HepG2 (cell line): ENCODE data around the gene EFHD2. TPM values are rescaled to one million over a fixed set of nuclear protein-coding genes. Genes with fewer than 3 reads are reported as not detected.
A peak's percentile ranks its signal among the peaks of the same experiment; 100 is the strongest.

Source experiments
- ASH2L ChIP-seq: fragments of 300-600, 200-600 bp; sonication (generic); IDR thresholded peaks from 2 replicates; pipeline ENCODE4 v1.7.0; 2017; ENCODE audit warnings: low read depth, mild to moderate bottlenecking, moderate library complexity, mixed read lengths, low read length; ENCODE audit not compliant: insufficient read length
- ATAD3A ChIP-seq: sonication (generic); formaldehyde crosslinking; IDR thresholded peaks from 2 replicates; pipeline ENCODE4 v1.4.0; 2020; ENCODE audit warnings: missing genetic modification reagents
- CTCF ChIP-seq: sonication (generic); formaldehyde crosslinking; IDR thresholded peaks from 2 replicates; pipeline ENCODE4 v1.5.0; 2020; ENCODE audit warnings: mild to moderate bottlenecking, missing genetic modification reagents, moderate library complexity
- IKZF1 ChIP-seq: fragments of 450-650 bp; IDR thresholded peaks from 2 replicates; pipeline ENCODE4 v1.7.1; 2016
- LCORL ChIP-seq, 2 experiments: fragments of 450-650 bp in 1 of 2; sonication (generic) in 1 of 2; formaldehyde crosslinking in 1 of 2; IDR thresholded peaks; 2 replicates each; pipeline versions ENCODE4 v1.5.0 to v1.6.1; 2017 to 2020; ENCODE audit warnings: antibody characterized with exemption in 1 of 2, missing genetic modification reagents in 1 of 2
- MAFG ChIP-seq: sonication (generic); formaldehyde crosslinking; IDR thresholded peaks from 2 replicates; pipeline ENCODE4 v1.5.1; 2020; ENCODE audit warnings: mild to moderate bottlenecking, missing genetic modification reagents
- PBX3 ChIP-seq: sonication (generic); formaldehyde crosslinking; IDR thresholded peaks from 2 replicates; pipeline ENCODE4 v1.8.1; 2023; ENCODE audit warnings: missing genetic modification reagents, inconsistent platforms, borderline replicate concordance
- REPIN1 ChIP-seq: sonication (generic); formaldehyde crosslinking; IDR thresholded peaks from 2 replicates; pipeline ENCODE4 v1.8.0; 2022; ENCODE audit warnings: missing genetic modification reagents, low read depth, mild to moderate bottlenecking, borderline replicate concordance
- SKI ChIP-seq: fragments of 450-650 bp; IDR thresholded peaks from one replicate; pipeline ENCODE4 v1.6.1; 2018; ENCODE audit warnings: mild to moderate bottlenecking; ENCODE audit not compliant: partially characterized antibody
- SNRNP70 ChIP-seq: fragments of 200-400 bp; formaldehyde crosslinking; IDR thresholded peaks from 2 replicates; pipeline ENCODE4 v1.6.1; 2017; ENCODE audit warnings: mild to moderate bottlenecking, low read depth, low read length, moderate library complexity
- SOX6 ChIP-seq, 2 experiments: fragments of 450-650 bp in 1 of 2; sonication (generic) in 1 of 2; formaldehyde crosslinking in 1 of 2; IDR thresholded peaks; 2 replicates each; pipeline versions ENCODE4 v1.4.0 to v1.6.1; 2017 to 2020; ENCODE audit warnings: antibody characterized with exemption in 1 of 2, mild to moderate bottlenecking in 1 of 2, missing genetic modification reagents in 1 of 2
- TCF7L2 ChIP-seq: IDR thresholded peaks from 2 replicates; pipeline ENCODE4 v1.6.1; 2011; ENCODE audit warnings: mild to moderate bottlenecking, low read depth, low read length, moderate library complexity
- THAP11 ChIP-seq: IDR thresholded peaks from 2 replicates; pipeline ENCODE4 v1.6.1; 2016; ENCODE audit warnings: missing biosample characterization, missing genetic modification reagents
- TIGD3 ChIP-seq: sonication (generic); formaldehyde crosslinking; IDR thresholded peaks from 2 replicates; pipeline ENCODE4 v1.5.1; 2020; ENCODE audit warnings: mild to moderate bottlenecking, missing genetic modification reagents, borderline replicate concordance
- ZC3H4 ChIP-seq: sonication (generic); formaldehyde crosslinking; IDR thresholded peaks from 2 replicates; pipeline ENCODE4 v1.4.0; 2020; ENCODE audit warnings: missing genetic modification reagents, borderline replicate concordance
- ZNF143 ChIP-seq: sonication (generic); formaldehyde crosslinking; IDR thresholded peaks from 2 replicates; pipeline ENCODE4 v1.4.0; 2020; ENCODE audit warnings: missing genetic modification reagents
- ZNF343 ChIP-seq: sonication (generic); formaldehyde crosslinking; IDR thresholded peaks from 2 replicates; pipeline ENCODE4 v1.4.0; 2020; ENCODE audit warnings: mild to moderate bottlenecking, missing genetic modification reagents
- ZNF382 ChIP-seq: sonication (generic); formaldehyde crosslinking; IDR thresholded peaks from 2 replicates; pipeline ENCODE4 v1.5.0; 2020; ENCODE audit warnings: missing genetic modification reagents, mild to moderate bottlenecking, borderline replicate concordance
- ZNF430 ChIP-seq: sonication (generic); formaldehyde crosslinking; IDR thresholded peaks from 2 replicates; pipeline ENCODE4 v1.9.0; 2021; ENCODE audit warnings: mild to moderate bottlenecking, missing genetic modification reagents
- ZNF446 ChIP-seq: sonication (generic); formaldehyde crosslinking; IDR thresholded peaks from 2 replicates; pipeline ENCODE4 v1.5.0; 2020; ENCODE audit warnings: mild to moderate bottlenecking, missing genetic modification reagents
- ZNF557 ChIP-seq: sonication (generic); formaldehyde crosslinking; IDR thresholded peaks from 2 replicates; pipeline ENCODE4 v1.4.0; 2020; ENCODE audit warnings: missing genetic modification reagents
- ZNF598 ChIP-seq: sonication (generic); formaldehyde crosslinking; IDR thresholded peaks from 2 replicates; pipeline ENCODE4 v1.5.1; 2020; ENCODE audit warnings: mild to moderate bottlenecking, missing genetic modification reagents, borderline replicate concordance
- ZNF703 ChIP-seq: sonication (generic); formaldehyde crosslinking; IDR thresholded peaks from 2 replicates; pipeline ENCODE4 v1.5.1; 2020; ENCODE audit warnings: missing genetic modification reagents, mild to moderate bottlenecking, moderate library complexity, borderline replicate concordance
- ZNF713 ChIP-seq: sonication (generic); formaldehyde crosslinking; IDR thresholded peaks from 2 replicates; pipeline ENCODE4 v1.4.0; 2020; ENCODE audit warnings: mild to moderate bottlenecking, missing genetic modification reagents
- ZNF720 ChIP-seq: sonication (generic); formaldehyde crosslinking; IDR thresholded peaks from 2 replicates; pipeline ENCODE4 v1.4.0; 2020; ENCODE audit warnings: missing genetic modification reagents
- ZNF788 ChIP-seq: sonication (generic); formaldehyde crosslinking; IDR thresholded peaks from 2 replicates; pipeline ENCODE4 v1.5.0; 2020; ENCODE audit warnings: mild to moderate bottlenecking, missing genetic modification reagents, borderline replicate concordance
- ZNF850 ChIP-seq: sonication (generic); formaldehyde crosslinking; conservative IDR thresholded peaks from 2 replicates; pipeline ENCODE4 v1.9.0; 2021; ENCODE audit warnings: mild to moderate bottlenecking, missing genetic modification reagents
- polyA plus RNA-seq, 8 experiments: library from polyadenylated mRNA; depleted of rRNA in 3 of 8; stranded (reverse) in 7 of 8; unstranded in 1 of 8; fragments of >200 nt; fragmentation: Illumina TruSeq in 4 of 8; extraction: Trizol in 4 of 8; gene quantifications; 2 replicates each; pipeline versions ENCODE4 v1.2.1 to v1.2.3, GENCODE V29; 2011 to 2016; ENCODE audit warnings: low read depth in 4 of 8, missing spikeins in 1 of 8, mixed read lengths in 1 of 8; ENCODE audit not compliant: insufficient read depth in 1 of 8
- total RNA-seq, 5 experiments: library from RNA; depleted of rRNA; stranded (reverse); fragments of >200 nt; fragmentation: Illumina TruSeq; extraction: Trizol; gene quantifications; 2 replicates each; pipeline ENCODE4 v1.2.3, GENCODE V29; 2016; ENCODE audit warnings: low read depth in 1 of 5

EFHD2 gene
- total and polyA plus RNA-seq, 2 of the 13 experiments (the other 11 are each of a cell fraction or from before 2014, with no cell fraction given), result 9.4 to 12.7 TPM

- peak; percentile 16; the same call in 1 of the 2 replicates for TF ChIP-seq CTCF (CRISPR knock-in tag)
- no peak for TF ChIP-seq LCORL (IDR thresholded peaks at IDR 0.05)
- no peak for TF ChIP-seq LCORL (CRISPR knock-in tag; IDR thresholded peaks at IDR 0.05)
- no peak for TF ChIP-seq ZNF343 (CRISPR knock-in tag)
- no peak for TF ChIP-seq ZNF143 (CRISPR knock-in tag)
- peak; percentile 46 for TF ChIP-seq ASH2L
- no peak for TF ChIP-seq ZNF713 (CRISPR knock-in tag)
- TF ChIP-seq ZNF598, result no peak
- TF ChIP-seq REPIN1 (CRISPR knock-in tag), result no peak
- no peak for TF ChIP-seq ZC3H4
- TF ChIP-seq SKI, result no peak
- no peak for TF ChIP-seq ZNF703 (CRISPR knock-in tag)
- TF ChIP-seq ZNF430 (CRISPR knock-in tag), result peak; percentile 68; the same call in 1 of the 2 replicates
- TF ChIP-seq ZNF382 (CRISPR knock-in tag), result no peak
- TF ChIP-seq ZNF720 (CRISPR knock-in tag), result no peak
- TF ChIP-seq SNRNP70, result no peak
- 0 out of 2 replicates have a peak, but pooled peaks have one; percentile 22 for TF ChIP-seq THAP11 (CRISPR knock-in tag)
- TF ChIP-seq MAFG (CRISPR knock-in tag), result no peak
- no peak for TF ChIP-seq TCF7L2
- no peak for TF ChIP-seq TIGD3
- no peak for TF ChIP-seq IKZF1
- no peak for TF ChIP-seq ZNF850
- TF ChIP-seq ZNF446 (CRISPR knock-in tag), result peak; percentile 45; the same call in 1 of the 2 replicates
- TF ChIP-seq PBX3 (CRISPR knock-in tag), result no peak
- no peak for TF ChIP-seq SOX6 (IDR thresholded peaks at IDR 0.05)
- TF ChIP-seq SOX6 (CRISPR knock-in tag; IDR thresholded peaks at IDR 0.05), result no peak
- TF ChIP-seq ZNF788, result no peak
- TF ChIP-seq ZNF557 (CRISPR knock-in tag), result no peak
- no peak for TF ChIP-seq ATAD3A
Measured at GRCh38 chr1:15409388-15410222, at the start of gene EFHD2 (continued).
